ENCODE data around the gene TUFM.
"Not testable (repeated sequence)": the region's sequence is repeated elsewhere in the genome, so short reads cannot be mapped to it uniquely, and the experiment has no call there.

Gene TUFM

GRCh38 chr16:28838558-28838918, 7.6 kb downstream of the TUFM start:
- no peak for FAIRE-seq

GRCh38 chr16:28837672-28838557, 8.2 kb downstream of the TUFM start:
- FAIRE-seq = no peak

- no peak for FAIRE-seq
Observed at GRCh38 chr16:28836761-28837064, 9.4 kb downstream of the TUFM start.

- no peak for FAIRE-seq
Observed at GRCh38 chr16:28835864-28836760, 10.0 kb downstream of the TUFM start.

GRCh38 chr16:28834873-28835863, 11.0 kb downstream of the TUFM start:
- FAIRE-seq = no peak

- FAIRE-seq = no peak
Observed at GRCh38 chr16:28834349-28834748, 11.8 kb downstream of the TUFM start.

GRCh38 chr16:28830531-28830930, 15.6 kb downstream of the TUFM start:
- FAIRE-seq = no peak

GRCh38 chr16:28829747-28830146, 16.4 kb downstream of the TUFM start:
- no peak for FAIRE-seq

- FAIRE-seq = no peak
Observed at GRCh38 chr16:28826141-28826540, 20.0 kb downstream of the TUFM start.

- no peak for FAIRE-seq
Observed at GRCh38 chr16:28824717-28824973, 21.5 kb downstream of the TUFM start.

GRCh38 chr16:28823873-28824716, 22.1 kb downstream of the TUFM start:
- FAIRE-seq = no peak

GRCh38 chr16:28823291-28823872, 22.8 kb downstream of the TUFM start:
- FAIRE-seq = no peak

GRCh38 chr16:28822520-28823290, 23.4 kb downstream of the TUFM start, which contains the start of gene ATXN2L:
TSS of gene ATXN2L (plus strand) at chr16:28822999. CDS start at chr16:28823260, 261 bp downstream.
- no peak for FAIRE-seq

GRCh38 chr16:28821874-28822519, 24.2 kb downstream of the TUFM start:
- FAIRE-seq = no peak

- FAIRE-seq = not testable (repeated sequence)
Observed at GRCh38 chr16:28820546-28820945, 25.6 kb downstream of the TUFM start.

- no peak for FAIRE-seq
Observed at GRCh38 chr16:28820016-28820415, 26.1 kb downstream of the TUFM start.

- FAIRE-seq = not testable (repeated sequence)
Observed at GRCh38 chr16:28807445-28808120, 38.6 kb downstream of the TUFM start.

GRCh38 chr16:28802235-28803019, 43.7 kb downstream of the TUFM start:
- FAIRE-seq = not testable (repeated sequence)
